Left kidney (tissue), 8 donors: Measurements from ENCODE around the gene UHRF2. TPM values are rescaled to one million over a fixed set of nuclear protein-coding genes. Genes with fewer than 3 reads are reported as not detected.
"Not testable (repeated sequence)": the region's sequence is repeated elsewhere in the genome, so short reads cannot be mapped to it uniquely, and the experiment has no call there.

Source experiments
- DNase-seq: peaks from one replicate; pipeline ENCODE4 v3.0.0-alpha.2; 2013
- long read RNA-seq, 8 donors: transcript quantifications; one replicate each; lab custom pipeline, GENCODE V29; 2026
- polyA plus RNA-seq: library from polyadenylated mRNA; unstranded; fragments of 120-200 nt; gene quantifications from one replicate; pipeline ENCODE4 v1.2.1, GENCODE V29; 2013; ENCODE audit not compliant: insufficient read length

The UHRF2 gene
- polyA plus RNA-seq = 88.7 TPM
- long read RNA-seq, donor 1, partial matches to known transcripts = 0 of 5 reads
- long read RNA-seq, donor 1, other reads (novel, unspliced or antisense) = 0 of 5 reads
- long read RNA-seq, donor 2, partial matches to known transcripts = 0 of 5 reads
- long read RNA-seq, donor 2, other reads (novel, unspliced or antisense) = 0 of 5 reads
- long read RNA-seq, donor 3, partial matches to known transcripts = 0 of 2 reads
- long read RNA-seq, donor 3, other reads (novel, unspliced or antisense) = 0 of 2 reads
- long read RNA-seq, donor 4, partial matches to known transcripts = 0 of 2 reads
- long read RNA-seq, donor 4, other reads (novel, unspliced or antisense) = 0 of 2 reads
- long read RNA-seq, donor 5, partial matches to known transcripts = 0 of 6 reads
- long read RNA-seq, donor 5, other reads (novel, unspliced or antisense) = 0 of 6 reads
- long read RNA-seq, donor 6, partial matches to known transcripts = 0 of 1 reads
- long read RNA-seq, donor 6, other reads (novel, unspliced or antisense) = 0 of 1 reads
- long read RNA-seq, donor 7, partial matches to known transcripts = 0 of 6 reads
- long read RNA-seq, donor 7, other reads (novel, unspliced or antisense) = 0 of 6 reads
- long read RNA-seq, donor 8, partial matches to known transcripts = 0 of 1 reads
- long read RNA-seq, donor 8, other reads (novel, unspliced or antisense) = 0 of 1 reads

GRCh38 chr9:6412487-6413364 is at the start of gene UHRF2:
Gene UHRF2, plus strand, starts transcription at chr9:6413199. Its CDS starts 292 bp downstream, at chr9:6413491.
- peak; percentile 98 for DNase-seq

- no peak for DNase-seq
These were observed 45.7 kb upstream of the UHRF2 start for GRCh38 chr9:6367128-6367890.

GRCh38 chr9:6368831-6369230 is 44.2 kb upstream of the UHRF2 start:
- no peak for DNase-seq

GRCh38 chr9:6381477-6382012 is 31.5 kb upstream of the UHRF2 start:
- not testable (repeated sequence) for DNase-seq

GRCh38 chr9:6382681-6383080 is 30.3 kb upstream of the UHRF2 start:
- DNase-seq = no peak

GRCh38 chr9:6383551-6384225 is 29.3 kb upstream of the UHRF2 start:
- DNase-seq = no peak

- DNase-seq = no peak
These were observed 28.3 kb upstream of the UHRF2 start for GRCh38 chr9:6384732-6385131.

GRCh38 chr9:6399071-6399470 is 13.9 kb upstream of the UHRF2 start:
- DNase-seq = no peak

GRCh38 chr9:6405371-6405770 is 7.6 kb upstream of the UHRF2 start:
- DNase-seq = no peak

- no peak for DNase-seq
These were observed 5.2 kb upstream of the UHRF2 start for GRCh38 chr9:6407778-6408177.

- no peak for DNase-seq
These were observed 4.7 kb upstream of the UHRF2 start for GRCh38 chr9:6408320-6408719.

GRCh38 chr9:6409811-6410210 is 3.2 kb upstream of the UHRF2 start:
- DNase-seq = no peak

- DNase-seq = no peak
These were observed 2.4 kb upstream of the UHRF2 start for GRCh38 chr9:6410633-6411032.

GRCh38 chr9:6413365-6414246 is 607 bp downstream of the UHRF2 start:
- peak; percentile 21 for DNase-seq

- no peak for DNase-seq
These were observed 1.2 kb downstream of the UHRF2 start for GRCh38 chr9:6414247-6414641.

- no peak for DNase-seq
These were observed 2.3 kb downstream of the UHRF2 start for GRCh38 chr9:6415266-6415665.

GRCh38 chr9:6417186-6417585 is 4.2 kb downstream of the UHRF2 start:
- no peak for DNase-seq

- no peak for DNase-seq
These were observed 5.8 kb downstream of the UHRF2 start for GRCh38 chr9:6418764-6419163.

- DNase-seq = no peak
These were observed 11.9 kb downstream of the UHRF2 start for GRCh38 chr9:6424940-6425339.

- no peak for DNase-seq
These were observed 13.1 kb downstream of the UHRF2 start for GRCh38 chr9:6426117-6426516.
